HG03139 (cell line): ENCODE data around the gene GTSE1.

Source experiments
- ATAC-seq: cut with Tn5 transposase; IDR thresholded peaks from one replicate; pipeline ENCODE4 v1.9.1; 2021; ENCODE audit not compliant: unreplicated experiment

Gene GTSE1

DNA sequence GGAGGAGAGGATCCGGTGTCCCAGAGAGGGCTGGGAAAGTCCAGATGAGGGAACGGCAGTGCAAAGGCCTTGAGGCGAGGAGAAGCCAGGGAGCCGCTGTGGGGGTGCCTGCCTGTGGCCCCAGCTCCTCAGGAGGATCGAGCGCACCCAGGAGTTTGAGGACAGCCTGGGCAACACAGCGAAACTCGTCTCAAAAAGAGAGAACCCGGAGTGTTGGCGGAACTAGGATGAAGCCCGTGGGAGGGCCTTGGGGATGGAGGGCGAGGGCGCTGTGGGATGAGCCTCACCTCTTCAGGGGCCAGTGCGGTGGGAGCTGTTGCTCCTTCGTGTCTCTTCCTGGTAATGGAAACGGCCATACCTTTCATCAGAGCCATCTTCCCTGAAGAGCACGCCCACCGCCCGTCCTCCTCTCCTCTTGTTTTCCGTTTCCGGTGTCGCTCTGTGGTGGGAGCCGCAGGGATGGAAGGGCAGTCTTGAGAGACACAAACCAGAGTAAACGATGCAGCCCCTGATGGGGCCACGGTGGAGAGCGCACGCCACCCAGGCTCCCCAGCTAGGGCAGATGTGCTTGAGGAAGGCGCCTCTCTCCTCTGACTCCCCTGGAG lies 54.6 kb downstream of the GTSE1 start:
- no peak for ATAC-seq

DNA sequence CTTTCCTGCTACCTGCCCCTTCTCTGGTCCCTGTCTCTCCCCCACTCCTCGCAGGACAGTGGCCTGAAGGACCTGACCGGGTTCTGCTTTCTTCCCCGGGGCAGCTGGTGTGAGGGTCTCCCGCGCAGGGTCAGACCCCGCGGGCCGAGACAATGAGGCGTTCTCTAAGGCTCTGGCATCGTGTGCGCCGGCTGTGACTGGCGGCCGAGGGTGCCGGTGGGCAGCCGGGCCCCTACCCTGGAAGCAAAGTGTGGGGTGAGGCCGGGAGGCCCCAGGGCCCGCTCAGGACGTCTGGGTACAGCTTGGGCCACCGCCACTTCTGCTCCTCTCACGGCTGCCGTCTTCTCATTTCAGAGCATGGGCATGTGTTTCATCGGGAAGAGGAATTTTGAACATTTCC lies 55.1 kb downstream of the GTSE1 start:
- no peak for ATAC-seq

DNA sequence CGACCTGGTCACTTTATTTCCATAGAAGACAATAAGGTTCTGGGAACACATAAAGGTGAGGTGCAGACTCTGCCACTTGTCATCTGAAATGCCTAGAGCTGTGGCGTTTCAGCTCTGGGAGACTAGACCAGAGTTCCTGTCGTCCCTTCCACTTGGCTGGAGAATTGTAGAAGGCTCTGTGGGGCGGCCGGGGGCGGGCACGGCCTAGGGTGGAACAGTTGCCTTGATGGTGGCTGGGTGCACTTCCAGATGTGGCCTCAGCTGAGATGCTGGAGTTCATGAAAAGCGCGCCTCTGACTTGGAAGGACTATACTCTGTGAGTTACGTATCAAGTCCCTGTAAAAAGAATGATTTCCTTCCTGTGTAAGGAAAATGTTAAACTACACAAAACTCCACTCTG lies 55.6 kb downstream of the GTSE1 start:
- no peak for ATAC-seq

DNA sequence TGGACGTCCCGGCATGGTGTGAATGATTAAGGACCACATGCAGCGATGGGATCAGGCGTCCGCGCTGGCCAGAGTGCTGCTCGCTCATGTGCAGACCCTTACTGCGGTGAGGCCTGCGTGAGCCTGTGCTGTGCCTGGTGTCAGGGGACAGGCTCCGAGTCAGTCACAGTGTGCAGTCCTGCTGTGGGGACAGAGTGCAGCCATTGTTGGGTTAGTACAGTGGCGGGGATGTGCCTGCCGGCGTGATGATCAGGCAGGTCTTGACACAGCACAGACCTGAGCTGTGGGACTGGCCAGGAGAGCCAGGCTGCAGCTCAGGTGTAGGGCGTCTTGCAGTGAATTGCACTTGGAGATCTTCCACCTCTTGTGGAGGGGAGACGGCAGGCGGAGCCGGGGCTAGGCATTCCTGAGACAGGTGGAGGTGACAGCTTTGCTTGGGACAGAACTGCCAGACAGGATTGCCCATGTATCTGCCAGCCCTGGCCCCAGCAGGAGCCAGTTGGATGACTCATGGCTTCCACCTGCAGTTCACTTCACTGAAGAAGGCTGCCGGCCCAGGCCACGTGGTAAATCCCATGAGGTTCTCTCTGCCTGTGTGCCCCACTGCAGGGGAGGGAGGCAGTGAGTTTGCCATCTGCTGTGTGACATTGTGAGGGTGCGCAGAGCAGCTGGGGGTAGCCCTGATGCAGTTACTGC lies 56.2 kb downstream of the GTSE1 start:
- no peak for ATAC-seq

DNA sequence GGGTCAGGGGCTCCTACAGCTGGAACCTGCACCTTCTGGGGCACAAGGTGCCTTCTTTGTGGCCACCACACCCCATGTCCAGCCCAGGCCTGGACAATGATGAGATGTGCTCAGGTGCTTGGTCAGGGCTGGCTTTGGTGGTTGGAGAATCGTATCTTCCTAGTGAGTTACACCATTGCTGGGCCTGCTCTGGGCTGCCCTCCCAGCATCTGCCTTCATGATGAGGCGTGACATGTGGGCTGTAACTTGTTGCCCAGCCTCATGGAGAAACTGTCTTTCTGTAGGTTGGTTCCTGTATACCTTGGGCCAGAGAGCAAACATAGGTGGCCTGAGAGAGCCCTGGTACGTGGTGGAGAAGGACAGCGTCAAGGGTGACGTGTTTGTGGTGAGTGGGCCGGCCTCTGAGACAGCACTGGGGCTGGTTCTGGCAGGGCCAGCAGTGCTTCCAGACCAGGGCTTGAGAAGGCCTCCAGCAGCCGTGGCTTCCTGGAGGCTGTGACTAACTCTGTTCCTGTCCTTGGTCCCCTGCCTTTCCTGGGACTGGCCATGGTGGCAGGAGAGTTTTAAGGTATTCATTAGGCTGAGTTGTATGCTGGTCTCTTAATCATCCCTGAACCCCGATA lies 56.9 kb downstream of the GTSE1 start:
- no peak for ATAC-seq

DNA sequence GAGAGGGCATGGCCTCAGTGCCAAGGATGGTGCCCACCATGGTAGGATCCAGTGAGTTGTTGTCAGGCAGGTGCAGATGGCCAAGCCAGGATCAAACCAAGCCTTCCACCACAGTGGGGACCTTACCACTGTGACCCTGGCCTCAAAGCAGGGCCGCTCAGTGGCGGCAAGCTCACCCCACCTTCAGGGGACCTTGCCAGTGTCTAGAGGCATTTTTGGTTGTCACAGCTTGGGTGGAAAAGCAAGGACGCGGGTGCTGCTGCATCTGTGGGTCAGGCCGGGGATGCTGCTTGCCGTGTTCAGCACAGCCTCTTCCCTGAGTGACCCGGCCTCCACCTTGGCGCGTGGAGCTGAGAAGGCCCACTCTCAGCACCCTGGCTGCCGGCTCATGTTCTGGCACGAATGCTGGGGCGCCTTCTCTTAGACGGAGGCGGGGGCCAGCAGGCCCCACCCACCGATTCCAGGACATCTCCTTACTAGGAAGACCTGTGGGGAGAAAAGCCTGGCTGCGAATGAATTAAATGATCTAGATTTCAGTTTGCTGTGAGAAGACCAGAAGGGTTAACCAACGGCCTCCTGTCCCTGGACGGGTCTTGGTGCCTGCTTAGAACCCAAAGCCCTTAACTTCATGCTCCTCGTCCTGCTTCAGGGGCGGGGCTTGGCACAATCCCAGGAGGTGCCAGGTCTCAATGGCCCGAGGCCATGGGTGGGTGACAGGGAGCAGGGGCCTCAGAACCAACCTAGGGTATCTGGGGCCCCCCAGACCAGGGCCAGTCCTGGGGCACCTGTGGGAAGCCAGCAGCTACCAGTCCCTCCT lies 57.7 kb downstream of the GTSE1 start:
- no peak for ATAC-seq

DNA sequence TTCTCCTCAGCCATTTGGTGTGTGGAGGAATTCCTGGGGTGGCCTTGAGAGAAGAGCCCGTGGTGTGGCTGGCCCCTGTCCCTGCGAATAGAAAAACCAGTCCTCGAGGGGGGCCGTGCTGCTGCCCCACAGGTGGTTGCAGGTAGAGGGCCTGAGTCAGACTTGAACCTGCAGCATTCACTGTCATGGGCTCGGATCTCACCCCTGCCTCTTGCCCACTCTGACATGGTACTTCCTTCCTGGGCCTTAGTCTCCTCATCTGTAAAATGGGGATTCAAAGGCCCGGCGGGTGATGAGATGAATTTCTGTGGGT lies 58.3 kb downstream of the GTSE1 start:
- ATAC-seq, result no peak

DNA sequence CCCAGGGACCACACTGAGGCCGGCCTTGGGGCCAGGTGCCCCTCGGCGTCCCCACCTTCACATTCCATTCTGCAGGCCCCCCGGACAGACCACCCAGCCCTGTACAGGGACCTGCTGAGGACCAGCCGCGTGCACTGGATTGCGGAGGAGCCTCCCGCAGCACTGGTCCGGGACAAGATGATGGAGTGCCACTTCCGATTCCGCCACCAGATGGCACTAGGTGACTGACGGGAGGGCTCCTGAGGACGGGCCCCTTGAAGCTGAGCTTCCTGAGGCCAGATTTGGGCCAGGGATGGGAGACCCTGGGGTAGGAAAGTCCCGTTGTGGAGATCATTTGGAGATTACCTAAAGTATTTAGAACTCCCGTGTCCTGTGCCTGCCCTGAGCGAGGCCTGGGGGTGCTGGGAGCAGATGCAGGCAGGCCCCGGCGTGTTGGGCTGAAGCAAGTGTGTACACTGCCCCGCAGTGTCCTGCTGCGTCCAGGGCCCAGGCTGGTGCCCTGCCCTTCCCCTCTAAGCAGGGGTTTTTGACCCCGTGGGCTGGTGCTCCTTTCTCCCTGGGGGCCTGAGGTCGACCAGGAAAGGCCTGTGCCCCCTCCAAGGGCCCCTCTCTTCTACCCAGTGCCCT lies 58.8 kb downstream of the GTSE1 start:
- no peak for ATAC-seq

DNA sequence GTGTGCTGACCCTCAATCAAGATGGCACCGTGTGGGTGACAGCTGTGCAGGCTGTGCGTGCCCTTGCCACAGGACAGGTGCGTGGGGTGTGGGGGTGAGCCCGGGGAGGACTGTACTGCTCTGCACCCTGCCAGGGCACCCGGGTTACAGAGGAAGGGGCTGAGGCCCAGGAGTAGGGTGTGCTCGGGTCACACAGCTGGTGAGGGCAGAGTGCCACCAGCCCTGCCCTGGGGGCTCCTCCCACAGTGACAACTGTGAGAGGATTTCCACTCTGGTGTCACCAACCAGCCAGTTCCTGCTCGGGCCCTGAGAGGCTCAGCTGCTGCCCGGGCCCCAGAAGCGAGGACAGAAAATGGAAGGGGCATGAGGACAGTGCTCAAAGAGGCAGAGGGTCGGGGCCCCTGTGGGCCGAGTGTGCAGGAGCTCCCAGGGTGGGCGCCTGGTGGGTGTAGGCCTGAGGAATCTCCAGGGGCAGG lies 59.4 kb downstream of the GTSE1 start:
- ATAC-seq, result no peak

DNA sequence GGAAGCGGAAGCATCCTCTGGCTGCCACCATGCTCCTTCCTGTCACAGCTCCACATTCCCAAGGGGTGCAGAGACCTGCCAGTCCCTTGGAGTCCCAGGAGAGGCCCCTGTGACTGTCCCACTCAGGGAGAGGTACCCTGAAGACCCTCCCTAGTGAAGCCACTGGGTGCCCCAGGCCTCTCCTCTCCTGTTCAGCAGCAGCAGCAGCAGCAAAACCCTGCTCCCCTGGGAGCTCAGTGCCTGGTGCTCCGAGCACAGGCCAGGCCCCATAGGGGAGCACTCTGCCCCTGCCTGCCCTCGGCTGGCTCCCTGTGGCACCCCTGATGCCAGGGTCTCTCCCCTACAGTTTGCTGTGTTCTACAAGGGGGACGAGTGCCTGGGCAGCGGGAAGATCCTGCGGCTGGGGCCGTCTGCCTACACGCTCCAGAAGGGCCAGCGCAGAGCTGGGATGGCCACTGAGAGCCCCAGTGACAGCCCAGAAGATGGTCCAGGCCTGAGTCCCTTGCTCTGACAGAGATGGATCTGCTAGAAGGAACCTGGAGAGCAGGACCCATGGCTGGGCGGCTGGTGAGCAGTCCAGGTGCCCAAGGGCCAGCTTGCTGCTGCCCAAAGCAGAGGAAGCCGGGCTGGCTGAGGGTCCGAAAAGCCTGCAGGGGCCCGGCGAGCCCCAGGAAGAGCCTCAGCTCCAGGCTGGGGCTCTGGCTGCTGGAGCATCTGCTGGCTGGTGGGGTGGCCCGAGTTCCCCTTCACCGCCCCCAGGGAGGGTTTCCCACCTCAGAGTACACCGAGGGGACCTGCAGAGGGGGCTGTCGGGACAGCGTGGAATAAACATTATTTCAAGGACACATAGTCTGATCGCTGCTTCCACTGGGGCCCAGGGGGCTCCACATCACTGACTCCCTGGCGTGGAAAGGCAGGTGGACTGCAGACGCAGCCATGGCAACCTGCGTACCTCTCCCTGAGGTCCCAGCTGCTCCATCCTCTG lies 60.1 kb downstream of the GTSE1 start:
- no peak for ATAC-seq

DNA sequence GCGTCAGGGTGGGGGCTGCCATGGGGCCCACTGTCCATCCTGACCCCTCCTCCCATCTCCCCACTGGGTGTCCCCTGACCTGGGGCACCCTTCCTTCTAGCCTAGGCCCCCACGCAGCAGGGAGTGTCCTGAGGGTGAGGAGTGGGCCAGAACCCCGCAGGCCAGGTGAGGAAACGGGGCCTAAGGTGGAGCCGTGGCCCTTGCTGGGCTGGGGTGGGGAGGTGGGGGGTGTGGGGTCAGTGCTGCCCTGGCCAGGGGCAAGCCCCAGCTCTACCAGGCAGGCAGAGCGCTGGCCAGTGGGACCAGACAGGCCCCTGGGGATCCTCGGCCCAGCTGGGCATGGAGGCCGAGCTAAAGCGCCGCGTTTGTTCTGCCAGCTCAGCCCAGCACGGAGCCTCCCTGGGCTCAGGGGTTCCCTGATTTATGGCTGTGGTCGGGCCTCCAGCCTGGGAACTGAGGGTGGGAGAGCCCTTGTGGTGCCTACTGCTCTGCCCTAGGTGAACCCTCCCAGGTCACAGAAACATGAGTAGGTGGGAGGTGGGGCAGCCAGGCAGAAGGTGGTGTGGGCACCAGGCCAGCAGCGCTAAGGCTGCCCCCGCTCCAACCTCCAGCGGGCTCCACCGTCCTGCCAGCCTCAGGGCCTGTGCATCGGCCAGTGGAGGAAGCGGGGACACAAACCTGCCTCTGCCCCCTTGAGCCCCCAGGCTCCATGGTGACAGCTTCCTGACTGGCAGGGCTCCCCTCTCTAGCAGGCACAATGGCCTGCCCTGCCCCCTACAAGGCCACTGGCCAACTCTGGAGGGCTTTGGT lies 61.2 kb downstream of the GTSE1 start:
- ATAC-seq, result no peak

DNA sequence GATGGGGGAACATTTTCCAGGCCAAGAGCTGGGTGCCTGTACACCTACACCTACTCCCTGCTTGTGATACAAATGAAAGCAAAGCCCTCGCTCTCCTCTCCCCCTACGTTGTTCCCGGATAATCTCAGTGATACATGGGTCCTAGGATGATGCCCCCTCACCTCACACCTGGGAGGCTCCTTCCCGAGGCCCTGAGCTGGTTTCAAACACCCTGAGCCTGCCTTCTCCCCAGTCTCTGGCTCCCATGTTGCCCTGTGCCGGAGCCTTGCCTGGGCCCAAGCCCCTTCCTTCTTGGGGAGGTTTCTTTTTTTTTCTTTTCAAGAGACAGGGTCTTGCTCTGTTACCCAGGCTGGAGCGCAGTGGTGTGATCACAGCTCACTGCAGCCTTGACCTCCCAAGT lies 62.1 kb downstream of the GTSE1 start:
- ATAC-seq, result no peak

DNA sequence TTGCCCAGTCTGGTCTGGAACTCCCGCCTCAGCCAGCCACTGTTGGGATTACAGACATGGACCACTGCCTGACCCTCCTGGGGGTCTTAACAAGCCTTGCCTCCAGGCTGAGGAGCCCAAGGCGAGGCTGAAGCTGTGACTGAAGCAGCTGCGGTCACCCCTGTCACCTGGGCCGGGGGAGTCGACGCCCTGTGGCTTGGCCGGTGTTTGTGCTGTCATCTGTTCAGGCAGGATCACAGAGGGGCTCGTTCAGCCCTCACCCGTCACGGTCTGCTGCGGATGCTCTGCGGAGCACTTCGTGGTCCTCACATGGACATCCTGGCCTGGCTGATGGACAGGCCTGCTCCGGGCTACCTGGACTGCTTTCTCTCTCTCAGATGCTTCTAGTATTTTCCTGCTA lies 62.7 kb downstream of the GTSE1 start:
- no peak for ATAC-seq

DNA sequence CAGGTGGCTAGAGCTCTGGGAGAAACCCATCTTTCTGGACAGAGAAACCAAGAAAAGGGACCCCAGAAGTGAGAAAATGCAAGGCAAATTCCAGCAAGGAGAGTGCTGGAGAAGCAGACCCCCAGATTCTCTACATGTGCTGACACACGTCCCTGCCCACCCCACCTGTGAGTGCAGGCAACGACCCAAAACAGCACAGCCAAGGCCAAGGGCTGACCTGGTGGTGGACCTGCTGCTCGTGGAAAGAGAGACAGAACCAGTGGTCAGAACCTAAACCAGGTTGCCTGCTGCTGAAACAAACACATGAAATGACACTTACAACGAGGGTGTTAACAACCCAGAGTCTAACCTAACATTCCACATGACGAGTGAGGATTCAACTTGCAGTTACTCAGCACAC lies 63.4 kb downstream of the GTSE1 start:
- no peak for ATAC-seq

DNA sequence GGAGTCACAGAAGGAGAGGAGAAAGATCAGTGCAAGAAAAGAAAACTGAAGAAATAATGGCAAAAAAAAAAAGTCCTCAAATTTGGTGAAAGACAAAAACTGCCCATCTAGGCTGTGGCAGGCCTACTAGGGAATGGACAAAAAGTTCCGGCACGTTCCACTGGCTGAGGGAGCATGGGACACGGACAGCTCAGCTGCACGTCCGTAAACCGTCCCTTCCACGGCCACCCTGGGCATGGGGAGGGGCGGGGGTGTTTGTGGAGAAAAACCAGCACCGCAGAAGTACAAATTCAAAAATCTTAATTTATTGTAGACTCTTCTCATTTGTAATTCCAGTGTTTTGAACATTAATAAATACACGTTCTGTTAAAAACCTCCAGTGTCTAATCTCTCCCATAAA lies 64.2 kb downstream of the GTSE1 start:
- ATAC-seq, result no peak

DNA sequence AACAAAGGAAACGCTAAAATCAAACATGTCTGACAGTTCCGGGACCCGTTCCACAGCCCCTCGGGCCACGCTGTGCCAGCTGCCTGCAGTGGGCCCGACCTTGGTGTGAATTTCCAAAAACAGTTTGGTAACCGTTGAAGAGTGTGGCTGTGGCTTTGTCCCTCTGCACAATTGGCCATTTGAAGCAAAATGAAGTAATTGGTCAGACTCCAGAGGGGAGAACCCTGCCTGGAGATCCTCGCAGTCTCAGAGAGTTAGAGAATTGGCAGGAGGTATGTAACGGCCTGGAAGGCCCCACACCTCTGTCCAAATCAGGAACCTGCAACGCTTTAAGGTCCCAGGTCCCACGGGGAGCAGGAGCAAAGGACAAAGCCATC lies 65.1 kb downstream of the GTSE1 start:
- ATAC-seq, result no peak

DNA sequence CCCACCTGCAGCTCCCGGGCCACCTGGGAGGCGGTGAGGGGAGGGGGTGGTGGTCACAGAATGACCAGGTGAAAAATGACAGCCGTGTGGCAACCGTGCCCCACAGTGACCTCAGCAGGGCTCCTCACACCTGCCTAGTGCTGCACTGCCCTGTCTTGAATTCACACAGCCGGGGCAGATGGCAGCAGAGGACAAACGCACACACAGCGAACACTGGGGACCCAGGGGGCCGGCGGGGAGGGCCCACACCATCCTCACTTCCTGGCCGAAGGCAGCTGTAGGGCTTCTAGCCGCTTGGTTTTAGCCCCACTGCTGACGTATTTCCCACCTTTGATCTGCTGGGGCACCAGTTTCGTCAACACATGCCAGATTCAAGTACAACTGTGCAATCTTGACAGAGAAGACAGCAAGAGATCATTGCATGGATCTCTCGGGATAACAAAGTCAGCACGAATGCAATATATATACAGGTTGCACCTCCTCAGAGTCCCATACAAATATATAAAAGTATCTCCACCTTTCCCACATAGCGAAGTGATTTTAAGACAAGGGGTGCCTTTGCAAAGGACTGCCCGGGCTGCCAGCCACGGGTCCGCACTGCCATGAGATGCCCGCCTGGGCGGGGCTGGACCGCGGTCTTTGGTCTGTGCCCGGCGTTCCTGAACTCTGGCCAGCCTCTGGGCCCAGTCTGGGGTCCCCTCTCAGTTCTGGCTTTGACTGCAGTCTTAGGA lies 65.7 kb downstream of the GTSE1 start:
- ATAC-seq, result no peak

DNA sequence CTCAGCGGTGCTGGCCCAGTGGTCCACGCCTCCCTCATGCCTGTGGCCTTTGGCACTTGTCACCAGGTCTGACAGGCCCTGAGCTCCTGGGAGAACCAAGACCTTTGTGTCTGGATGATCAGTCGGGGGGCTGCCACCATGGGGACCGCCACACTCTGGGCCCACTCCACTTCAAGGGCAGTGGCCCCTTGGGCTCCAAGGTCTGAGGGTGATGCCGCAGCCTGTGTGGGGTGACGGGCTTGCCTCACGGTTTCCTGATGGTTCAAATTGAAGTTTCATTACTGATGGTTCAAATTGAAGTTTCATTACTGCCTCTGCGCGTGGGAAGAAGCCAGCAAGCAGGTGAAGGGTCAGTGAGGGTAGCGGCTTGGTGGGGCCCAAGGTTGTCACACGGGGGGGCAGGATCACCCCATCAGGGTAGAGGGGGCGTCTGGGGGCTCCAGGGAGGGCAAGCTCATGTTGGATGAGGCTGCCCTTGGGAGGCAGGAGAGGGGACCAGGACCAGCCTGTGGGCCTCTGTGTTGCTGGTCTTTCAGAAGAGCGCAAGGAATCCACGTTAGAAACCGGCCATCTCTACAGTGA lies 66.4 kb downstream of the GTSE1 start:
- ATAC-seq, result no peak
